SK-N-SH (cell line): ENCODE results near the gene GABRD. TPM values are rescaled to one million over a fixed set of nuclear protein-coding genes. Genes with fewer than 3 reads are reported as not detected.

Source experiments
- CTCF ChIA-PET: fragments of 300-600, 350-600 bp; formaldehyde crosslinking; extraction: SDS; loops from one replicate; lab custom pipeline; 2021; lab: Yijun Ruan, JAX
- POLR2A ChIA-PET: fragments of 350-600 bp; sonication (Branson Sonifier 250); formaldehyde crosslinking; extraction: SDS; loops from one replicate; lab custom pipeline; 2020; ENCODE audit warnings: antibody characterized with exemption, inconsistent platforms; lab: Yijun Ruan, JAX
- DNase-seq: peaks from one replicate; pipeline ENCODE4 v3.0.0; 2012
- H2AFZ ChIP-seq: fragments of 200-600 bp; sonication (generic); 2 replicates; pipeline ENCODE4 v1.8.1; 2016; ENCODE audit warnings: antibody characterized with exemption, mild to moderate bottlenecking, low read depth
- H3F3A ChIP-seq: fragments of 200-600 bp; sonication (generic); replicated peaks from 2 replicates; pipeline ENCODE3; 2016; ENCODE audit warnings: antibody characterized with exemption, mild to moderate bottlenecking; ENCODE audit not compliant: insufficient read depth
- H3K27ac ChIP-seq, 2 experiments: fragments of 200-500 bp in 1 of 2; fragments of 200-600 bp in 1 of 2; sonication (Bioruptor generic) in 1 of 2; sonication (generic), shearing (Covaris generic) in 1 of 2; 2 replicates each; pipeline versions ENCODE4 v1.5.1 to v1.6.1; 2014 to 2016; ENCODE audit warnings: low read depth in 2 of 2, inconsistent platforms in 1 of 2, low read length in 1 of 2, mild to moderate bottlenecking in 1 of 2, mixed read lengths in 1 of 2
- H3K27me3 ChIP-seq: fragments of 200-600 bp; sonication (generic), shearing (Covaris generic); 2 replicates; pipeline ENCODE4 v1.6.1; 2016; ENCODE audit warnings: mixed run types; ENCODE audit not compliant: insufficient read depth
- H3K36me3 ChIP-seq, 2 experiments: fragments of 200-500 bp in 1 of 2; fragments of 200-600 bp in 1 of 2; sonication (Bioruptor generic) in 1 of 2; sonication (generic) in 1 of 2; replicated peaks in 1 of 2; 2 replicates each; pipeline versions ENCODE3 to v1.5.1; 2014 to 2016; ENCODE audit warnings: low read length in 1 of 2, mild to moderate bottlenecking in 1 of 2; ENCODE audit not compliant: insufficient read depth in 2 of 2, control insufficient read depth in 1 of 2
- H3K4me1 ChIP-seq, 2 experiments: fragments of 200-500 bp in 1 of 2; fragments of 200-600 bp in 1 of 2; sonication (Bioruptor generic) in 1 of 2; sonication (generic), shearing (Covaris generic) in 1 of 2; 2 replicates each; pipeline versions ENCODE4 v1.5.1 to v1.6.1; 2014 to 2016; ENCODE audit warnings: low read depth in 1 of 2, low read length in 1 of 2, mixed run types in 1 of 2; ENCODE audit not compliant: insufficient read depth in 2 of 2, control insufficient read depth in 1 of 2
- H3K4me2 ChIP-seq: fragments of 200-600 bp; sonication (generic), shearing (Covaris generic); 2 replicates; pipeline ENCODE4 v1.6.1; 2017; ENCODE audit warnings: mixed run types
- H3K4me3 ChIP-seq, 2 experiments: fragments of 200-500 bp in 1 of 2; fragments of 200-600 bp in 1 of 2; sonication (Bioruptor generic) in 1 of 2; sonication (generic), shearing (Covaris generic) in 1 of 2; 2 replicates each; pipeline versions ENCODE4 v1.5.1 to v1.8.1; 2014 to 2016; ENCODE audit warnings: low read depth in 2 of 2, inconsistent platforms in 1 of 2, low read length in 1 of 2, mild to moderate bottlenecking in 1 of 2, mixed read lengths in 1 of 2, moderate library complexity in 1 of 2
- H3K79me2 ChIP-seq: fragments of 200-600 bp; sonication (generic); 2 replicates; pipeline ENCODE4 v1.8.1; 2017; ENCODE audit warnings: mild to moderate bottlenecking; ENCODE audit not compliant: insufficient read depth
- H3K9ac ChIP-seq: fragments of 200-600 bp; sonication (generic); 2 replicates; pipeline ENCODE4 v1.6.1; 2017; ENCODE audit warnings: mixed run types
- H3K9me2 ChIP-seq: fragments of 200-600 bp; sonication (generic); 2 replicates; pipeline ENCODE4 v1.6.1; 2017; ENCODE audit warnings: mixed run types
- H3K9me3 ChIP-seq: fragments of 200-600 bp; sonication (generic); 2 replicates; pipeline ENCODE4 v1.6.1; 2017; ENCODE audit warnings: mixed run types, mild to moderate bottlenecking, moderate library complexity
- H4K20me1 ChIP-seq: fragments of 200-600 bp; sonication (generic); 2 replicates; pipeline ENCODE4 v1.6.1; 2017; ENCODE audit warnings: mild to moderate bottlenecking, mixed run types; ENCODE audit not compliant: insufficient read depth
- CHD2 ChIP-seq: fragments of 150-350 bp; IDR thresholded peaks from 2 replicates; pipeline ENCODE4 v1.6.1; 2018; ENCODE audit warnings: low read length; ENCODE audit not compliant: partially characterized antibody
- ELF1 ChIP-seq: IDR thresholded peaks from 2 replicates; pipeline ENCODE4 v1.4.0; 2012
- EP300 ChIP-seq, 2 experiments: IDR thresholded peaks; 2 replicates each; pipeline versions ENCODE4 v1.4.0 to v1.6.1; 2012; ENCODE audit warnings: borderline replicate concordance in 1 of 2, low read depth in 1 of 2, low read length in 1 of 2
- FOXJ3 ChIP-seq: sonication (generic); formaldehyde crosslinking; IDR thresholded peaks from 2 replicates; pipeline ENCODE4 v1.5.1; 2020; ENCODE audit warnings: mild to moderate bottlenecking, missing genetic modification reagents
- FOXM1 ChIP-seq: IDR thresholded peaks from 2 replicates; pipeline ENCODE4 v1.4.0; 2012; ENCODE audit warnings: low read depth, mild to moderate bottlenecking
- GABPA ChIP-seq: IDR thresholded peaks from 2 replicates; pipeline ENCODE4 v1.4.0; 2012; ENCODE audit warnings: low read depth, mild to moderate bottlenecking
- GATA2 ChIP-seq: sonication (generic); formaldehyde crosslinking; IDR thresholded peaks from 2 replicates; pipeline ENCODE4 v1.5.0; 2020; ENCODE audit warnings: mild to moderate bottlenecking, missing genetic modification reagents
- RAD21 ChIP-seq: IDR thresholded peaks from 2 replicates; pipeline ENCODE4 v1.6.1; 2012; ENCODE audit warnings: mild to moderate bottlenecking, low read length
- RXRA ChIP-seq: IDR thresholded peaks from 2 replicates; pipeline ENCODE4 v1.4.0; 2012; ENCODE audit warnings: low read depth, mild to moderate bottlenecking, borderline replicate concordance
- SMC3 ChIP-seq: IDR thresholded peaks from 2 replicates; pipeline ENCODE4 v1.6.1; 2012; ENCODE audit warnings: low read depth, low read length, improper control_type of control experiment
- TAF1 ChIP-seq: IDR thresholded peaks from 2 replicates; pipeline ENCODE4 v1.6.1; 2012; ENCODE audit warnings: low read depth, mild to moderate bottlenecking, low read length, moderate library complexity, borderline replicate concordance
- USF2 ChIP-seq: fragments of 150-350 bp; IDR thresholded peaks from 2 replicates; pipeline ENCODE4 v1.6.1; 2017; ENCODE audit warnings: antibody characterized with exemption, low read length, low read depth, borderline replicate concordance
- WGBS: methylation state at CpG from one replicate; pipeline ENCODE4 v1.1.6; 2017; ENCODE audit warnings: low lambda C conversion rate; 5-methylcytosine and 5-hydroxymethylcytosine counted together
- polyA plus RNA-seq, 3 experiments: library from polyadenylated mRNA; depleted of rRNA; stranded (reverse); fragments of >200 nt; gene quantifications; 2 replicates each; pipeline ENCODE4 v1.2.3, GENCODE V29; 2012
- TF ChIP-seq, protein P1 (sequence below): fragments of 200-600 bp; sonication (generic); IDR thresholded peaks from 2 replicates; pipeline ENCODE4 v1.6.1; 2017; ENCODE audit warnings: antibody characterized with exemption, mild to moderate bottlenecking, moderate library complexity
- TF ChIP-seq, protein P2 (sequence below): IDR thresholded peaks from 2 replicates; pipeline ENCODE4 v1.6.1; 2012; ENCODE audit warnings: mild to moderate bottlenecking, low read depth, low read length, moderate library complexity

Gene GABRD
- polyA plus RNA-seq, 1 of the 3 experiments (the other 2 are of a cell fraction): 0.07 TPM

DNA sequence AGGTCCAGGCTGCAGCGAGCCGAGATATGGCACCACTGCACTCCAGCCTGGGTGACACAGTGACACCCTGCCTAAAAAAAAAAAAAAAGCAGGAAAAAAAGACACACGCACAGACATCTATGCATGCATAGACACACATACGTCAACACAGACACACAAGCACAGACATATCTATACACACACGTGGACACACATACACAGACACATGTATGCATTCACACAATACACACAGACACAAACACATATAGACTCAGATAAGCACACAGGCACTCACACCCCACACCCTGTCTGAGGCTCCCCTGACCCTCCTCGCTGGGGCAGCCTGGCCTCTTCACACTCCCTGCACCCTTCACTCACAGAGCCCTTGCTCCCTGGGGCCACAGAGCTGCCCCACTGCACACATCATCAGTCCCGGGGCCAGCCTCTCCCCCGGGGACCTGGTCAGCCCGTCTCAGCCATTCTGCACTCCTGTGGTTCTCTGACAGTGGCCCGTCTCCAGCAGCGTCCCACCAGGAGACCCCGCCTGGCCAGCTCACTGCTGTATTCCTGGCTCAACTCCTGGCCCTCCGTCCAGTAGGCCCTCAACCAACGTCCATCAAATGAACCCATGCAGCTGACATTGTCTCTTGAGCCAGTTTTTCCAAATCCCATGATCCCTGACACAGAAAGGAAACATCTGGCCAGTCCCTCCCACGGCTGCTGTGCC, 26.5 kb downstream of the GABRD start:
- DNase-seq: no peak
- ChIA-PET POLR2A (no interaction called here), CTCF (interaction anchor here (0.6 to 8.3 kb wide), 48 partner anchors 9 to 380 kb away, joined by 3 to 268 read pairs (median 7); partner anchors contain the start of genes CALML6, CFAP74, GABRD and TMEM52)
- Histone ChIP-seq H3K36me3 (no peaks in the 10 kb centered on the region), H3K9me3 (no peaks in the 10 kb centered on the region), H4K20me1 (no peaks in the 10 kb centered on the region), H3F3A (no peaks in the 10 kb centered on the region), H3K27ac (no peak overlapping the region), H3K27me3 (no peaks in the 10 kb centered on the region), H3K79me2 (no peaks in the 10 kb centered on the region), H3K9me2 (no peaks in the 10 kb centered on the region), H2AFZ (no peak overlapping the region), H3K4me2 (no peak overlapping the region), H3K9ac (no peak overlapping the region), H3K4me1 (peaks cover 0 to 7% of the 10 kb centered on the region in 2 experiments; a peak in 1 of 4 replicates), H3K4me3 (no peak overlapping the region)
- TF ChIP-seq RXRA: no peak
- no peak for TF ChIP-seq RAD21
- TF ChIP-seq EP300 (IDR thresholded peaks at IDR 0.05; ENCODE audit: borderline replicate concordance in 1 of 2, low read depth in 1 of 2, low read length in 1 of 2): no peak
- TF ChIP-seq GATA2: no peak
- no peak for TF ChIP-seq GABPA
- TF ChIP-seq USF2: no peak
- no peak for TF ChIP-seq FOXJ3 (CRISPR knock-in tag)
- TF ChIP-seq TAF1: no peak
- TF ChIP-seq CHD2: no peak
- no peak for TF ChIP-seq FOXM1
- 75% methylated on average over 11 of the region's 15 CpGs for WGBS

DNA sequence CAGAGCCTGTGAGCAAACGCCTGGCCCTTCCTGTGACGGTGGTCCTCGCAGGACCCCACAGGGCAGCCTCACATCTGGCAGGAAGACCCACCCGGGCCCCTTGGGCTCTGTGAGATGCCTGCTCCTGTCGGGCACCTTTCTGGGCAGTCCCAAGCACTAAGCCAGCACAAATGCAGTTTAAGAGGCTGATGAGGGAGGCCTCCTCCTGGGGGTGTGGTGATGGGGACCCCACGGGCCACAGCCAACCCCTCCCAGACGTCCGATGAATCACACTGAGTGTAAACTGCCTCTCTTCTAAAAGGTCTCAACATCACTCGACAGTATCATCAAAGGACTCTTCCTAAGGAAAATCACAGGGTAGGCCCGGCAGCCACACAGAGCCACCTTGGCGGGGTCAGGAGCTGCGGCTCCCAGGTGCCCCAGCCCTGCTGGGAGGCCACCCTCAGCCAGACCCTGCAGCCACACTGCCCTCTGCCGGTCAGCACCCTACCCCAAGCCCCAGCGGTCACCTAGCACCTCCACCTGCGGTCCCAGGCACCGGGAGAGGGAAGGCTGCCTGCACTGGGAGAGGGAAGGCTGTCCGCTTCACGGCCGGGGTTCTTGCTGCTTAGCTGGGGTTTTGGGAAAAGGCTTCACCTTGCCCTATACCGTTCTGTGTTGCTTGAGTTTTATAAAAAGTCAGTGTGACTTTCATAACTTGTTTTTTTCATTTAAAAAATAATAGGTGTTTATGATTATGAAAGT, 27.2 kb downstream of the GABRD start:
- DNase-seq: peak; percentile 81
- POLR2A ChIA-PET: no interaction called here

More for the DNA sequence above, 27.2 kb downstream of the GABRD start:
- Histone ChIP-seq H4K20me1 (no peaks in the 10 kb centered on the region), H3K27me3 (no peaks in the 10 kb centered on the region), H3K9ac (no peak overlapping the region), H3K4me2 (no peak overlapping the region), H3K4me1 (peaks cover 0 to 10% of the 10 kb centered on the region in 2 experiments; a peak in 1 of 4 replicates), H3K36me3 (no peaks in the 10 kb centered on the region), H3F3A (no peaks in the 10 kb centered on the region)
- CTCF ChIA-PET: interaction anchor here (0.7 to 8.3 kb wide), 25 partner anchors 9 to 1177 kb away, joined by 3 to 268 read pairs (median 8); partner anchors contain the start of genes CALML6 and GABRD
- TF ChIP-seq GABPA: no peak
- TF ChIP-seq, protein P1, sequence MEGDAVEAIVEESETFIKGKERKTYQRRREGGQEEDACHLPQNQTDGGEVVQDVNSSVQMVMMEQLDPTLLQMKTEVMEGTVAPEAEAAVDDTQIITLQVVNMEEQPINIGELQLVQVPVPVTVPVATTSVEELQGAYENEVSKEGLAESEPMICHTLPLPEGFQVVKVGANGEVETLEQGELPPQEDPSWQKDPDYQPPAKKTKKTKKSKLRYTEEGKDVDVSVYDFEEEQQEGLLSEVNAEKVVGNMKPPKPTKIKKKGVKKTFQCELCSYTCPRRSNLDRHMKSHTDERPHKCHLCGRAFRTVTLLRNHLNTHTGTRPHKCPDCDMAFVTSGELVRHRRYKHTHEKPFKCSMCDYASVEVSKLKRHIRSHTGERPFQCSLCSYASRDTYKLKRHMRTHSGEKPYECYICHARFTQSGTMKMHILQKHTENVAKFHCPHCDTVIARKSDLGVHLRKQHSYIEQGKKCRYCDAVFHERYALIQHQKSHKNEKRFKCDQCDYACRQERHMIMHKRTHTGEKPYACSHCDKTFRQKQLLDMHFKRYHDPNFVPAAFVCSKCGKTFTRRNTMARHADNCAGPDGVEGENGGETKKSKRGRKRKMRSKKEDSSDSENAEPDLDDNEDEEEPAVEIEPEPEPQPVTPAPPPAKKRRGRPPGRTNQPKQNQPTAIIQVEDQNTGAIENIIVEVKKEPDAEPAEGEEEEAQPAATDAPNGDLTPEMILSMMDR: peak; percentile 61
- TF ChIP-seq, protein P2, sequence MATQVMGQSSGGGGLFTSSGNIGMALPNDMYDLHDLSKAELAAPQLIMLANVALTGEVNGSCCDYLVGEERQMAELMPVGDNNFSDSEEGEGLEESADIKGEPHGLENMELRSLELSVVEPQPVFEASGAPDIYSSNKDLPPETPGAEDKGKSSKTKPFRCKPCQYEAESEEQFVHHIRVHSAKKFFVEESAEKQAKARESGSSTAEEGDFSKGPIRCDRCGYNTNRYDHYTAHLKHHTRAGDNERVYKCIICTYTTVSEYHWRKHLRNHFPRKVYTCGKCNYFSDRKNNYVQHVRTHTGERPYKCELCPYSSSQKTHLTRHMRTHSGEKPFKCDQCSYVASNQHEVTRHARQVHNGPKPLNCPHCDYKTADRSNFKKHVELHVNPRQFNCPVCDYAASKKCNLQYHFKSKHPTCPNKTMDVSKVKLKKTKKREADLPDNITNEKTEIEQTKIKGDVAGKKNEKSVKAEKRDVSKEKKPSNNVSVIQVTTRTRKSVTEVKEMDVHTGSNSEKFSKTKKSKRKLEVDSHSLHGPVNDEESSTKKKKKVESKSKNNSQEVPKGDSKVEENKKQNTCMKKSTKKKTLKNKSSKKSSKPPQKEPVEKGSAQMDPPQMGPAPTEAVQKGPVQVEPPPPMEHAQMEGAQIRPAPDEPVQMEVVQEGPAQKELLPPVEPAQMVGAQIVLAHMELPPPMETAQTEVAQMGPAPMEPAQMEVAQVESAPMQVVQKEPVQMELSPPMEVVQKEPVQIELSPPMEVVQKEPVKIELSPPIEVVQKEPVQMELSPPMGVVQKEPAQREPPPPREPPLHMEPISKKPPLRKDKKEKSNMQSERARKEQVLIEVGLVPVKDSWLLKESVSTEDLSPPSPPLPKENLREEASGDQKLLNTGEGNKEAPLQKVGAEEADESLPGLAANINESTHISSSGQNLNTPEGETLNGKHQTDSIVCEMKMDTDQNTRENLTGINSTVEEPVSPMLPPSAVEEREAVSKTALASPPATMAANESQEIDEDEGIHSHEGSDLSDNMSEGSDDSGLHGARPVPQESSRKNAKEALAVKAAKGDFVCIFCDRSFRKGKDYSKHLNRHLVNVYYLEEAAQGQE: no peak
- TF ChIP-seq RAD21: peak; percentile 65
- TF ChIP-seq SMC3: peak; percentile 42; the same call in 1 of the 2 replicates
- TF ChIP-seq FOXM1: no peak
- TF ChIP-seq ELF1: no peak
- TF ChIP-seq, all 33 proteins: peak for 3
- H3K79me2 ChIP-seq: no peaks in the 10 kb centered on the region
- no peak overlapping the region for H3K27ac ChIP-seq
- no peak overlapping the region for H2AFZ ChIP-seq
- WGBS: 68% methylated on average over 13 of the region's 20 CpGs
- H3K9me3 ChIP-seq: no peaks in the 10 kb centered on the region
- H3K4me3 ChIP-seq: no peak overlapping the region
- no peaks in the 10 kb centered on the region for H3K9me2 ChIP-seq
